GM19035 (cell line): ENCODE measurements around the gene ACTR3C.

Experiments
- ATAC-seq: cut with Tn5 transposase; IDR thresholded peaks from one replicate; pipeline ENCODE4 v1.9.1; 2021; ENCODE audit not compliant: unreplicated experiment

ACTR3C gene

DNA sequence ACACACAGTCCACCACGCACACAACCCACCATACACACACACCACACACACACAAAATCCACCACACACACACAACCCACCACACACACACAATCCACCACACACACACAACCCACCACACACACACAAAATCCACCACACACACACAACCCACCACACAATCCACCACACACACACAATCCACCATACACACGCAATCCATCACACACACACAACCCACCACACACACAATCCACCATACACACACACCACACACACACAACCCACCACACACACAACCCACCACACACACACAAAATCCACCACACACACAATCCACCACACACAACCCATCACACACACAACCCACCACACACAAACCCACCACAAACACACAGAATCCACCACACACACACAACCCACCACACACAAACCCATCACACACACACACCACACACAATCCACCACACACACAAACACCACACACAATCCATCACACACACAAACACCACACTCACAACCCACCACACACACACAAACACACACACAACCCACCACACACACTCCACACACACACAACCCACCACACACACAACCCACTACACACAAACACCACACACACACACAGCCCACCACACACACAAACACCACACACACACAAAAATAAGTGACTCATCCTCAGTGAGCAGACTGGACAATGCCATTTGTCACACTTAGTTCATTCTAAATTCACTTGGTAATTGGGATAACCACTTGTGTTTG is 36.4 kb upstream of the ACTR3C start:
- no peak for ATAC-seq

DNA sequence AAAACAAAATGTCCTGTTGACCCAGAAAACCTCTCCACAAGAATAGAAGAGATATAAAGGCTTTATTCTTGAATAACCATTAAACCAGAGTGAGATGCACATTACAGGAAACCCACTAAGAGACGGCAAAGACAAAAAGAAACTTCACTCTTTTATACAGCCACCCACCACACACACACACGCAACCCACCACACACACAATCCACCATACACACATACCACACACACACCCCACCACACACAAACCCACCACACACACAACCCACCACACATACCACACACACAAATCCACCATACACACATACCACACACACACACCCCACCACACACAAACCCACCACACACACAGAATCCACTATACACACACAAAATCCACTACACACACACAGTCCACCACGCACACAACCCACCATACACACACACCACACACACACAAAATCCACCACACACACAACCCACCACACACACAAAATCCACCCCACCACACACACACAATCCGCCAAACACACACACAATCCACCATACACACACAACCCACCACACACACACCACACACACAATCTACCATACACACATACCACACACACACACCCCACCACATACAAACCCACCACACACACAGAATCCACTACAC is 35.8 kb upstream of the ACTR3C start:
- no peak for ATAC-seq

- ATAC-seq = no peak
Measured at GRCh38 chr7:150358433-150358832, 35.1 kb upstream of the ACTR3C start.

DNA sequence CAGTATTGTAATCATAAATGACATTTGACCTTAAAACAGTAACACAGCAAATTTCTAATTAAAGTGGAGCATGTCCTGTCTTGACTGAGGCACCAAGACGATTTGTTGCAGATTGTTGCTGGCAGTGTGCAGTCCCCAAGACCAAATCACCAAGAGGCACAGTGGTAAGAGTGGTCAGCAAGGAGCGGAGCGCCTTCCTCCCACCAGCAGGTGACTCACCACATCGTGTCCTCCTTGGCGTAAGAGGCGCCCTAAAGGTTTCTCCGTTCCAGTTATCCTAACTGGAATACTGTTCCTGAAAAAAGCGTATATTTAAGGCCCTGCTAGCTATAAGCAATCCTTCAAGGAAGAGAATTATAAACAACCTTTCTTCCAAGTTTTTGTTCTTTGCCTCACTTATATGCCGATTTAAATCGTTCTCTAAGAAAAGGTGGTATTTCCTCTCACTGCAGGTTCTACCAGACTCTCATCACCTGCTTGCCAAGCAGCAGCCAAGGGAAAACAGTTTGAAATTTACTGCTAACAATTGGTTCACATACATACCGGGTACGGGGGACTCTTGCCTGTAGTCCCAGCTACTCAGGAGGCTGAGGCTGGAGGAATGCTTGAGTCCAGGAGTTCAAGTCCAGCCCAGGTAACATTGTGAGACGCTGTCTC is 34.6 kb upstream of the ACTR3C start:
- no peak for ATAC-seq

DNA sequence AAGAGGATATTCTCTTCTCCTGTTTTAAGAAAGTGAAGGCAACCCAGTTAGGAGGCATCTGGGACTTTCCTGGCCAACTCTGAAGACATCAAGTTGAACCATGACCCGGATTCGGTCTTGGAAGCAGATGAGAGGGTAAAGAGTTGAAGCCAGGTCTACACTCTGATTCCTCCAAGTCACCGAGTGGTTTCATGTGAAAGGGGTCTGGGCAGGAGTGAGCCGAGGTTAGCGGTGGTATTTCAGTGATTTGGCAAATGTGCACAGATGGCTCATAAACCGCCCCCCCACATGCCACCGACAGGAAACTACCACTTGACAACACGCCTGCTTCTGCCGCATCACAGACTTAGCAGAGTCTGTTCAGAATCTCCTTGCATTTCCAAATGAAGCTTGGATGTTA is 33.9 kb upstream of the ACTR3C start:
- no peak for ATAC-seq

DNA sequence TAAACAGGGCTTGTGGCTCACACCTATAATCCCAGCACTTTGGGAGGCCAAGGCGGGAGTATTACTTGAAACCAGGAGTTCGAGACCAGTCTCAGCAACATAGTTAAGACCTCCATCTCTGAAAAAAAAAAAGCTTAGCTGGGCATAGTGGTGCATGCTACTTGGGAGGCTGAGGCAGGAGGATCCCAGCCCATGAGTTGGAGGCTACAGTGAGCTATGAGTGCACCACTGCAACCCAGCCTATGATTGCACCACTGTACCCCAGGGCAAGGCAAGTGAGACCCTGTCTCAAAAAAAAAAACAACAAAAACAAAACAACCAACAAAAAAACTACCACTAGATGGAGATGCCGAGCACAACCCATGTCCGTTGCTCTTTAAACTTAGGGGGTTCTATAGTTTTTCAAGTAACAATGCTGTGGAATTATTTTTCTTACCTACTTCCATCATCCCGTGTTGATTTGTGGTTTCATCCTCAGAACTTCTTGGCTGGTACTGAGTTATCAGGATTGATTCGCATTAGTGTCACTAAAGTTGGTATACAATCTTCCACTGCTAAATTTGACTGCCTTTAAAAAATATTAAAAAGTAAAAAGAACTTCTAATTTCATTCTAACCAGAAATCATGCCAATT is 33.0 kb upstream of the ACTR3C start:
- ATAC-seq = no peak

DNA sequence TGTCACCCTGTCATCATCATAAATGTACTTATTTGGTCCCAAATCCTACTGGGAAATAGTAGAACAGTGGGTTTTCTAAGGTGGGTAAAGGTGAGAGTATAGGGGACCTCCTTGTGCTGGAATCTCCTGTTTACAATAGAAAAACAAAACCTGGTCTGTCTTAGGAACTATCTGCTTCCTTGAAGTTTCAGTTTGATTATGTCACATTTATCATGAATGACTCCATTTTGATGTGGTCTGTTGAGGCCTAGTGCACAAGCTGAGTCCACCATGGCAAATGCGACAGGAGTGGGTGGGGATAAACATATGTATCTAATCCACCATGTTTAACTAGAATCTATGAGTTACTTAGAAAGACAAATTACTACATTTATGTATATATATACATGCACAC is 32.3 kb upstream of the ACTR3C start:
- no peak for ATAC-seq

GRCh38 chr7:150351587-150352194 is 28.3 kb upstream of the ACTR3C start:
- ATAC-seq = no peak

DNA sequence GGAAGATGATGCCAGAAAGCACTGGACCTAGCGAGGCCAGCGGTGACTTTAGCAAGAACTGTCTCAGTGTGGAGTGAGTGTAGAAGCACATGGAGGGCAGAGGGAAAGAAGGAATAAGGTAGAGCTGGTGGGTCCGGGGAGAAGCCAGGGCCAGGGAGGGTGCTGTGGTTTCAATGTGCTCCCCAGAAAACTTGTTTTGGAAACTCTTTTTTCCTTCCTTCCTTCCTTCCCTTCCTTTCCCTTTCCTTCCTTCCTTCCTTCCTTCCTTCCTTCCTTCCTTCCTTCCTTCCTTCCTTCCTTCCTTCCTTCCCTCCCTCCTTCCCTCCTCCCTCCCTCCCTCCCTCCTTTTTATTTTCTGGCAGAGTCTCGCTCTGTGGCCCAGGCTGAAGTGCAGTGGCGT is 23.6 kb upstream of the ACTR3C start:
- ATAC-seq = no peak

GRCh38 chr7:150345012-150345411 is 21.7 kb upstream of the ACTR3C start:
- no peak for ATAC-seq

- no peak for ATAC-seq
Measured at GRCh38 chr7:150344299-150344698, 21.0 kb upstream of the ACTR3C start.

DNA sequence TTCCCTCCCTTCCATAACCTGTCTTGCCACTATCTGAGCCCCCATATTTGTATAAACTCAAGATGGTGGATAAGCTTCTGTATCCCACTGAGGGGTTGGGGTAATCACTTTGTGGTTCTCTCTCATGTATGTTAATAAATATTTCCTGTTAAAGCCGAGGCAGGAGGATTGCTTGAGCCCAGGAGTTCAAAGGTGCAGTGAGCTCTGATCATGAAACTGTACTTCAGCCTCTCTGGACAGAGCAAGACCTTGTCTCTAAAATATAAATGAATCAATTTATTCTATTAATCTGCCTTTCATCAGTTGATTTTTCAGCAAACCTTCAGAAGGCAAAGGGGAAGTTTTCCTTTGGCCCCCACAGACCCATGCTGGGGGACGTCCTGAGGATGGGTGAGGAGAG is 19.9 kb upstream of the ACTR3C start:
- ATAC-seq = no peak

GRCh38 chr7:150342121-150342408 is 18.7 kb upstream of the ACTR3C start:
- ATAC-seq = no peak

- no peak for ATAC-seq
Measured at GRCh38 chr7:150341263-150342120, 18.1 kb upstream of the ACTR3C start, which contains the start of gene RARRES2. Gene RARRES2 (minus strand): TSS chr7:150341629. CDS start chr7:150340609, 1,020 bp downstream.

DNA sequence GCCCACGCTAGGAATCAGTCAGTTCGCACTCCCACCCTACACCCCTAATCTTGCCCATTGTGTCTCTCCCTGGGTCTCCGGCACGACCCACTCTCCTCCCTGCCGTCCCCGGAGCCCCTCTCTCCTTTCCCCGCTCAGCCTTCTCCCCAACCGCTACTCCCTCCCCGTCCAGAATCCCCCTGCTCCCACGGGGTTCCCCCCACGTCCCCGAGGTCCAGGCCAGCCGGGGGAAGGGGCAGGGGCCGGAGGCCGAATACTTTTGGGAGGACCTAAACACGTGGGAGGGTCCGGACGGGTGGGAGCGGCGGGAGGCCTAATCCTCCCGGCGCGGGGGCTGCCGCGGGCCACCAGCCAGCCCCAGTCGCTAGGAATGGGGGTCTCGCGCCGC is 17.5 kb upstream of the ACTR3C start:
- no peak for ATAC-seq

DNA sequence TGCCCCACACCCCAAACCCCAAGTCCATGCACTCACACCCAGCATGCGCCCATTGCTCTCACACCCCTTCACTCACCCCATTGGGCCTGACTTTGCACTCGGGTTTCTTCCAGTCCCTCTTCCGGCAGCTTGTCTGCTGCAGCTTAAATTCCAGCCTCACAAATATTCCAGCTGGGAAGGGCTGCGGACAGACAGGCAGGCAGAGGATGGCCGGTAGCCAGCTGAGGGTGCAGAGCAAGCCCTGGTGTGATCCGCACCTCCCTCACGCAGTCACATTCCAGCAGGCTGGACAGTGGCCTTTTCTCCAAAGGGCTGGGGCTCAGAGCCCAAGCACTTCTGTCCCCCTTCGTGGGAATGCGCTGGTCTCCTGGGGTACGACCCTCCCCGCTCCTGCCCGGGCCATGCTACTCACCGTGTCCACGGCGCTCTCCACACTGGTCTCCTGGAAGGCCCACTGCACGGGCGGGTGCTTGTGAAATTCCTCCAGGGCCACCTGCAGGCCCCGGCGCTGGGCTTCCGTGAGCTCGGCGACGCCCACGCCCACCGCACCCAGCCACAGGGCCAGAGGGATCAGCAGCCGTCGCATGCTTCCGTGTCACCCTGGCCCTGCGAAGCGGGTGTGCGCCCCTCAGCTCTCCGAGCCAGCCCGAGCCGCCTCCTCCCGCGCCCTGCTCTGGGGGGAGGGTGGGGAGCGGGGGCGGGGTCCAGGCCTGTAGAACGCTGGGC is 16.8 kb upstream of the ACTR3C start:
- no peak for ATAC-seq

- no peak for ATAC-seq
Measured at GRCh38 chr7:150339409-150339809, 16.1 kb upstream of the ACTR3C start.

GRCh38 chr7:150338166-150338829 is 15.0 kb upstream of the ACTR3C start:
- ATAC-seq = no peak

- no peak for ATAC-seq
Measured at GRCh38 chr7:150337659-150338081, 14.3 kb upstream of the ACTR3C start.
